GM23338 (cell line): Measurements from ENCODE around the gene SUCLG1.

Experiments
- CREB1 ChIP-seq: fragments of 250-450 bp; sonication (Bioruptor Pico); IDR thresholded peaks from 2 replicates; pipeline ENCODE4 v1.5.0; 2020; ENCODE audit warnings: low read depth, mild to moderate bottlenecking, moderate library complexity
- CTCF ChIP-seq, 2 experiments: fragments of 200-600 bp in 1 of 2; sonication (generic) in 1 of 2; conservative IDR thresholded peaks; 2 replicates each; pipeline versions ENCODE4 v1.5.1 to v1.6.1; 2016 to 2017; ENCODE audit warnings: antibody characterized with exemption in 2 of 2, low read depth in 2 of 2, mild to moderate bottlenecking in 2 of 2, moderate library complexity in 1 of 2
- EZH2 ChIP-seq: fragments of 200-600 bp; sonication (generic); IDR thresholded peaks from one replicate; pipeline ENCODE4 v1.8.0; 2017; ENCODE audit warnings: antibody characterized with exemption, mild to moderate bottlenecking, low read depth; ENCODE audit not compliant: unreplicated experiment
- JUNB ChIP-seq: IDR thresholded peaks from one replicate; pipeline ENCODE4 v1.6.1; 2016; ENCODE audit warnings: antibody characterized with exemption; ENCODE audit not compliant: unreplicated experiment
- REST ChIP-seq: IDR thresholded peaks from one replicate; pipeline ENCODE4 v1.6.1; 2018; ENCODE audit warnings: antibody characterized with exemption; ENCODE audit not compliant: unreplicated experiment

- TF ChIP-seq CTCF (conservative IDR thresholded peaks at IDR 0.05; ENCODE audit: low read depth in 2 of 2) = no peak
- TF ChIP-seq REST = no peak
- TF ChIP-seq CREB1 (CRISPR knock-in tag) = no peak
- no peak for TF ChIP-seq EZH2
- no peak for TF ChIP-seq JUNB
These were observed 907 bp upstream of the SUCLG1 start for GRCh38 chr2:84459944-84460429.
